H1 (cell line): ENCODE data around the gene TLR10. TPM values are rescaled to one million over a fixed set of nuclear protein-coding genes. Genes with fewer than 3 reads are reported as not detected.

ENCODE experiments used
- CTCF ChIA-PET: fragments of 300-600 bp; sonication (Branson Sonifier 250); formaldehyde crosslinking; loops from one replicate; lab custom pipeline; 2021; ENCODE audit not compliant: partially characterized antibody; lab: Charles Lee
- POLR2A ChIA-PET: fragments of 300-600 bp; sonication (Branson Sonifier 250); formaldehyde crosslinking; loops from one replicate; lab custom pipeline; 2021; ENCODE audit warnings: inconsistent platforms; ENCODE audit not compliant: partially characterized antibody; lab: Charles Lee
- DNase-seq, 2 experiments: peaks; one replicate each; pipeline versions ENCODE4 v3.0.0 to v3.0.0-alpha.2; 2010 to 2022; ENCODE audit warnings: low spot score in 2 of 2, low read depth in 1 of 2, mixed read lengths in 1 of 2
- FAIRE-seq: peaks from 2 replicates; lab custom pipeline; 2011; peaks lifted over from hg19 to GRCh38; lab: Jason Lieb, UNC
- H2AFZ ChIP-seq: 2 replicates; pipeline ENCODE4 v1.8.1; 2012; ENCODE audit warnings: low read length, inconsistent platforms
- H2AK5ac ChIP-seq: 2 replicates; pipeline ENCODE4 v1.6.1; 2013; ENCODE audit warnings: low read depth, low read length
- H2BK120ac ChIP-seq: replicated peaks from 2 replicates; pipeline ENCODE3; 2013; ENCODE audit warnings: low read depth, low read length, inconsistent platforms
- H2BK12ac ChIP-seq: 2 replicates; pipeline ENCODE4 v1.6.1; 2013; ENCODE audit warnings: low read depth, low read length
- H2BK15ac ChIP-seq: 2 replicates; pipeline ENCODE4 v1.6.1; 2013; ENCODE audit warnings: low read length
- H2BK20ac ChIP-seq: 2 replicates; pipeline ENCODE4 v1.6.1; 2013; ENCODE audit warnings: low read length
- H2BK5ac ChIP-seq: 2 replicates; pipeline ENCODE4 v1.6.1; 2013; ENCODE audit warnings: low read depth, low read length
- H3K14ac ChIP-seq: 2 replicates; pipeline ENCODE4 v1.6.1; 2013; ENCODE audit warnings: inconsistent platforms; ENCODE audit not compliant: insufficient read length
- H3K18ac ChIP-seq: 2 replicates; pipeline ENCODE4 v1.6.1; 2013; ENCODE audit warnings: low read length; ENCODE audit errors: extremely low read depth
- H3K23ac ChIP-seq: 2 replicates; pipeline ENCODE4 v1.6.1; 2013; ENCODE audit warnings: inconsistent platforms; ENCODE audit not compliant: insufficient read length
- H3K23me2 ChIP-seq: 2 replicates; pipeline ENCODE4 v1.6.1; 2013; ENCODE audit warnings: low read depth, low read length
- H3K27ac ChIP-seq: 2 replicates; pipeline ENCODE4 v1.6.1; 2011; ENCODE audit warnings: low read depth, low read length, inconsistent platforms
- H3K27me3 ChIP-seq, 4 experiments: replicated peaks in 1 of 4; 1 replicate in 1 of 4; 2 replicates in 3 of 4; pipeline versions ENCODE4 v1.6.1 to v1.8.1; 2011 to 2013; ENCODE audit warnings: low read length in 3 of 4, mild to moderate bottlenecking in 3 of 4, inconsistent platforms in 2 of 4, mixed read lengths in 2 of 4, moderate library complexity in 1 of 4; ENCODE audit not compliant: control insufficient read depth in 3 of 4, insufficient read depth in 3 of 4; ENCODE audit errors: extremely low read depth in 1 of 4
- H3K36me3 ChIP-seq, 4 experiments: 2 replicates each; pipeline versions ENCODE4 v1.6.1 to v1.8.1; 2011 to 2013; ENCODE audit warnings: mild to moderate bottlenecking in 4 of 4, low read length in 3 of 4, moderate library complexity in 2 of 4, control low read depth in 1 of 4, inconsistent platforms in 1 of 4; ENCODE audit not compliant: insufficient read depth in 4 of 4, control insufficient read depth in 2 of 4
- H3K4ac ChIP-seq: replicated peaks from 2 replicates; pipeline ENCODE3; 2013; ENCODE audit warnings: low read length, low read depth, mixed read lengths, inconsistent platforms; ENCODE audit not compliant: insufficient read length
- H3K4me1 ChIP-seq, 4 experiments: replicated peaks in 1 of 4; 1 replicate in 1 of 4; 2 replicates in 3 of 4; pipeline versions ENCODE4 v1.6.1 to v1.8.1; 2011 to 2013; ENCODE audit warnings: low read length in 3 of 4, inconsistent platforms in 2 of 4, mixed read lengths in 1 of 4; ENCODE audit not compliant: insufficient read depth in 4 of 4, control insufficient read depth in 3 of 4
- H3K4me2 ChIP-seq, 2 experiments: 2 replicates each; pipeline versions ENCODE4 v1.6.1 to v1.8.1; 2011 to 2013; ENCODE audit warnings: low read depth in 2 of 2, low read length in 2 of 2, control low read depth in 1 of 2, inconsistent platforms in 1 of 2, mild to moderate bottlenecking in 1 of 2; ENCODE audit not compliant: insufficient read depth in 1 of 2
- H3K4me3 ChIP-seq, 4 experiments: fragments of 200-600, 300-600 bp in 1 of 4; sonication (generic), shearing (Covaris generic), sonication (Bioruptor Twin) in 1 of 4; 2 replicates each; pipeline versions ENCODE4 v1.5.1 to v1.8.1; 2011 to 2016; ENCODE audit warnings: low read length in 4 of 4, low read depth in 3 of 4, control low read depth in 2 of 4, inconsistent platforms in 2 of 4, mild to moderate bottlenecking in 2 of 4, mixed read lengths in 1 of 4, moderate library complexity in 1 of 4; ENCODE audit not compliant: insufficient read depth in 2 of 4; ENCODE audit errors: extremely low read depth in 1 of 4
- H3K56ac ChIP-seq: replicated peaks from 2 replicates; pipeline ENCODE3; 2013; ENCODE audit warnings: low read depth, mild to moderate bottlenecking, mixed read lengths, low read length, inconsistent platforms; ENCODE audit not compliant: insufficient read length
- H3K79me1 ChIP-seq: 2 replicates; pipeline ENCODE4 v1.6.1; 2013; ENCODE audit warnings: low read depth, low read length, control low read depth
- H3K79me2 ChIP-seq, 2 experiments: 2 replicates each; pipeline versions ENCODE4 v1.6.1 to v1.8.1; 2012 to 2013; ENCODE audit warnings: low read length in 2 of 2, mild to moderate bottlenecking in 2 of 2, inconsistent platforms in 1 of 2; ENCODE audit not compliant: insufficient read depth in 2 of 2, control insufficient read depth in 1 of 2
- H3K9ac ChIP-seq, 4 experiments: replicated peaks in 1 of 4; 1 replicate in 1 of 4; 2 replicates in 3 of 4; pipeline versions ENCODE4 v1.6.1 to v1.8.1; 2011 to 2013; ENCODE audit warnings: low read depth in 3 of 4, low read length in 3 of 4, control low read depth in 2 of 4, mild to moderate bottlenecking in 2 of 4, moderate library complexity in 2 of 4, inconsistent platforms in 1 of 4; ENCODE audit errors: extremely low read depth in 1 of 4
- H3K9me3 ChIP-seq, 2 experiments: 2 replicates each; pipeline versions ENCODE4 v1.6.1 to v1.8.1; 2012 to 2013; ENCODE audit warnings: mild to moderate bottlenecking in 2 of 2, moderate library complexity in 2 of 2, control low read depth in 1 of 2, inconsistent platforms in 1 of 2, low read depth in 1 of 2, low read length in 1 of 2, mixed read lengths in 1 of 2; ENCODE audit not compliant: insufficient read depth in 2 of 2
- H4K20me1 ChIP-seq, 2 experiments: replicated peaks in 1 of 2; 2 replicates each; pipeline versions ENCODE3 to v1.8.1; 2011 to 2013; ENCODE audit warnings: inconsistent platforms in 2 of 2, low read length in 2 of 2, mild to moderate bottlenecking in 1 of 2; ENCODE audit not compliant: insufficient read depth in 2 of 2, control insufficient read depth in 1 of 2
- H4K5ac ChIP-seq: 2 replicates; pipeline ENCODE4 v1.6.1; 2013; ENCODE audit warnings: low read length, low read depth, mixed read lengths, inconsistent platforms; ENCODE audit not compliant: insufficient read length
- H4K8ac ChIP-seq: 2 replicates; pipeline ENCODE4 v1.8.0; 2013; ENCODE audit warnings: mild to moderate bottlenecking, moderate library complexity, low read length, inconsistent platforms; ENCODE audit not compliant: insufficient read depth; ENCODE audit errors: extremely low read depth
- H4K91ac ChIP-seq: replicated peaks from 2 replicates; pipeline ENCODE3; 2013; ENCODE audit warnings: low read length, mixed read lengths, inconsistent platforms; ENCODE audit not compliant: insufficient read length
- BACH1 ChIP-seq: IDR thresholded peaks from 2 replicates; pipeline ENCODE4 v1.6.1; 2012; ENCODE audit warnings: low read length, improper control_type of control experiment
- BRCA1 ChIP-seq: IDR thresholded peaks from 2 replicates; pipeline ENCODE4 v1.6.1; 2012; ENCODE audit warnings: low read depth, low read length, improper control_type of control experiment
- CHD1 ChIP-seq: IDR thresholded peaks from 2 replicates; pipeline ENCODE4 v1.6.1; 2012; ENCODE audit warnings: low read depth, low read length, improper control_type of control experiment
- GTF2F1 ChIP-seq: IDR thresholded peaks from 2 replicates; pipeline ENCODE4 v1.6.1; 2012; ENCODE audit warnings: low read depth, low read length, improper control_type of control experiment, borderline replicate concordance
- NANOG ChIP-seq: IDR thresholded peaks from 2 replicates; pipeline ENCODE4 v1.6.1; 2011; ENCODE audit warnings: low read length, low read depth, mild to moderate bottlenecking, inconsistent platforms; ENCODE audit not compliant: insufficient read depth, poor library complexity, severe bottlenecking
- SIX5 ChIP-seq: IDR thresholded peaks from 2 replicates; pipeline ENCODE4 v1.6.1; 2011; ENCODE audit warnings: mild to moderate bottlenecking, low read depth, low read length
- TAF7 ChIP-seq: optimal IDR thresholded peaks from 2 replicates; pipeline ENCODE3; 2011; ENCODE audit warnings: low read depth, mild to moderate bottlenecking, inconsistent platforms, low read length, moderate library complexity, borderline replicate concordance
- TBP ChIP-seq: IDR thresholded peaks from 2 replicates; pipeline ENCODE4 v1.6.1; 2011; ENCODE audit warnings: low read depth, low read length, improper control_type of control experiment
- WGBS, 2 experiments: shearing (Covaris generic) in 1 of 2; methylation state at CpG; one replicate each; pipeline versions ENCODE4 v1.1.6 to v1.1.7; 2013 to 2015; ENCODE audit warnings: low lambda C conversion rate in 2 of 2, mixed read lengths in 2 of 2, inconsistent platforms in 1 of 2, low coverage in 1 of 2, missing lambda C conversion rate in 1 of 2; ENCODE audit not compliant: insufficient replicate concordance in 2 of 2, insufficient coverage in 1 of 2, insufficient read length in 1 of 2; ENCODE audit errors: extremely low coverage in 1 of 2, missing lambda C conversion rate in 1 of 2; 5-methylcytosine and 5-hydroxymethylcytosine counted together
- polyA plus RNA-seq, 7 experiments: library from polyadenylated mRNA; depleted of rRNA in 3 of 7; stranded (reverse) in 5 of 7; unstranded in 2 of 7; fragments of >200 nt in 5 of 7; fragments of 200-250 nt in 2 of 7; gene quantifications; 1 replicate in 5 of 7; 2 replicates in 1 of 7; 4 replicates in 1 of 7; pipeline versions ENCODE4 v1.2.1 to v1.2.3, GENCODE V29; 2011 to 2013; ENCODE audit warnings: missing spikeins in 2 of 7, mixed read lengths in 2 of 7
- total RNA-seq: library from RNA; stranded (reverse); fragmentation: NEBNext Ultra II Directional; extraction: Animal tissue kit (Norgen Biotek cat#: 25700); gene quantifications from 2 replicates; pipeline ENCODE4 v1.2.1, GENCODE V29; 2021
- TF ChIP-seq, protein P1 (sequence below): IDR thresholded peaks from 2 replicates; pipeline ENCODE4 v1.6.1; 2012; ENCODE audit warnings: low read length, inconsistent platforms
- TF ChIP-seq, protein P2 (sequence below): IDR thresholded peaks from 2 replicates; pipeline ENCODE4 v1.6.1; 2011; ENCODE audit warnings: low read depth, mild to moderate bottlenecking, low read length; ENCODE audit not compliant: insufficient read depth
- TF ChIP-seq, protein P3 (sequence below): IDR thresholded peaks from 2 replicates; pipeline ENCODE4 v1.6.1; 2011; ENCODE audit warnings: low read length, improper control_type of control experiment

TLR10 gene
- total and polyA plus RNA-seq, 2 of the 8 experiments (the other 6 are each of a cell fraction or from before 2014, with no cell fraction given): not detected

DNA sequence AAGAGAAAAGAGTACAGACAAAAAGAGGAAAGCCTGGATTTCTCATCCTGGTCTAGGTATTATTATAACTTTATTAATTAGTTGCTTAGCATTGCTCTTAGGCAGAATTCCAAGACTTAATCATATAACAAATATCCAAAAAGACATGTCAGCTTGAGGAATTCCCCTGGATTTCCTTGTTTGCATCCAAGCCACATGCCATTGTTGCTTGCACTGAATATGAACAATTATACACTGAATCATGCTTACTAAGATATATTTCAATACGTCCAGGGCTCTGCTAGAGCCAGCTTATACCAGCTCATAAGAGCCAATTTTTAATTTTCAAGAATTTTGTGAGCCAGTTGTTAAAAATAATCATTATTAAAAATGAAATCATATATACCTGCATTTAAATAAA is 5.5 kb upstream of the TLR10 start:
- Histone ChIP-seq H3K36me3 (no peaks in the 10 kb centered on the region), H3K14ac (no peak overlapping the region), H2AFZ (no peak overlapping the region), H3K27me3 (no peaks in the 10 kb centered on the region), H2AK5ac (no peak overlapping the region), H3K18ac (no peak overlapping the region), H3K23ac (no peak overlapping the region), H3K9me3 (no peaks in the 10 kb centered on the region), H3K56ac (no peak overlapping the region), H3K79me2 (no peaks in the 10 kb centered on the region), H3K9ac (no peak overlapping the region), H2BK15ac (no peak overlapping the region), H4K91ac (no peak overlapping the region), H2BK20ac (no peak overlapping the region), H3K4me1 (no peaks in the 10 kb centered on the region), H3K4ac (no peak overlapping the region), H4K20me1 (peaks cover 0 to 2% of the 10 kb centered on the region in 2 experiments), H4K8ac (no peak overlapping the region), H3K23me2 (peaks cover 2% of the 10 kb centered on the region; the same call in 1 of the 2 replicates), H2BK12ac (no peak overlapping the region), H4K5ac (no peak overlapping the region), H3K79me1 (no peaks in the 10 kb centered on the region), H2BK5ac (no peak overlapping the region), H3K4me2 (no peak overlapping the region), H3K27ac (no peak overlapping the region), H2BK120ac (no peak overlapping the region), H3K4me3 (no peak overlapping the region)
- FAIRE-seq (no peak), DNase-seq (no peak)
- POLR2A ChIA-PET: no interaction called here
- WGBS, 2 experiments: 77% methylated on average over 1 of the region's 1 CpG; no CpG with 5 or more reads in 1 of the 2 experiments
- CTCF ChIA-PET: no interaction called here
- TF ChIP-seq, protein P1, sequence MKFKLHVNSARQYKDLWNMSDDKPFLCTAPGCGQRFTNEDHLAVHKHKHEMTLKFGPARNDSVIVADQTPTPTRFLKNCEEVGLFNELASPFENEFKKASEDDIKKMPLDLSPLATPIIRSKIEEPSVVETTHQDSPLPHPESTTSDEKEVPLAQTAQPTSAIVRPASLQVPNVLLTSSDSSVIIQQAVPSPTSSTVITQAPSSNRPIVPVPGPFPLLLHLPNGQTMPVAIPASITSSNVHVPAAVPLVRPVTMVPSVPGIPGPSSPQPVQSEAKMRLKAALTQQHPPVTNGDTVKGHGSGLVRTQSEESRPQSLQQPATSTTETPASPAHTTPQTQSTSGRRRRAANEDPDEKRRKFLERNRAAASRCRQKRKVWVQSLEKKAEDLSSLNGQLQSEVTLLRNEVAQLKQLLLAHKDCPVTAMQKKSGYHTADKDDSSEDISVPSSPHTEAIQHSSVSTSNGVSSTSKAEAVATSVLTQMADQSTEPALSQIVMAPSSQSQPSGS: no peak
- TF ChIP-seq, protein P2, sequence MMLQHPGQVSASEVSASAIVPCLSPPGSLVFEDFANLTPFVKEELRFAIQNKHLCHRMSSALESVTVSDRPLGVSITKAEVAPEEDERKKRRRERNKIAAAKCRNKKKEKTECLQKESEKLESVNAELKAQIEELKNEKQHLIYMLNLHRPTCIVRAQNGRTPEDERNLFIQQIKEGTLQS: no peak
- TF ChIP-seq, protein P3, sequence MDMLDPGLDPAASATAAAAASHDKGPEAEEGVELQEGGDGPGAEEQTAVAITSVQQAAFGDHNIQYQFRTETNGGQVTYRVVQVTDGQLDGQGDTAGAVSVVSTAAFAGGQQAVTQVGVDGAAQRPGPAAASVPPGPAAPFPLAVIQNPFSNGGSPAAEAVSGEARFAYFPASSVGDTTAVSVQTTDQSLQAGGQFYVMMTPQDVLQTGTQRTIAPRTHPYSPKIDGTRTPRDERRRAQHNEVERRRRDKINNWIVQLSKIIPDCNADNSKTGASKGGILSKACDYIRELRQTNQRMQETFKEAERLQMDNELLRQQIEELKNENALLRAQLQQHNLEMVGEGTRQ: no peak
- TF ChIP-seq NANOG (no peak), CHD1 (no peak), BACH1 (no peak), TBP (no peak), BRCA1 (no peak), TAF7 (no peak), SIX5 (no peak), GTF2F1 (no peak)
